Stimulated activated CD8-positive, alpha-beta memory T cell treated with anti-CD3 and anti-CD28 coated beads, Interleukin-12 subunit alpha, Interleukin-12 subunit beta, amount 100 ng/mL, for 24 hours (primary cell): ENCODE data around the gene FAM89B.
A peak's percentile ranks its signal among the peaks of the same experiment; 100 is the strongest.

Source experiments
- DNase-seq: peaks from one replicate; pipeline ENCODE4 v3.0.0-alpha.2; 2020; ENCODE audit errors: extremely low read depth

Gene FAM89B

GRCh38 chr11:65538915-65539743 lies 33.2 kb upstream of the FAM89B start:
- no peak for DNase-seq

- DNase-seq: no peak
Observed at GRCh38 chr11:65539744-65540289, 32.5 kb upstream of the FAM89B start.

- peak; percentile 73 for DNase-seq
Observed at GRCh38 chr11:65540290-65541092, 31.8 kb upstream of the FAM89B start.

- no peak for DNase-seq
Observed at GRCh38 chr11:65541093-65541982, 31.0 kb upstream of the FAM89B start.

- DNase-seq: no peak
Observed at GRCh38 chr11:65542738-65543390, 29.5 kb upstream of the FAM89B start.

- DNase-seq: no peak
Observed at GRCh38 chr11:65545853-65546216, 26.5 kb upstream of the FAM89B start.

- DNase-seq: peak; percentile 94
Observed at GRCh38 chr11:65546217-65546958, 25.9 kb upstream of the FAM89B start.

GRCh38 chr11:65547446-65548125 lies 24.8 kb upstream of the FAM89B start:
- DNase-seq: no peak

- DNase-seq: no peak
Observed at GRCh38 chr11:65548395-65548794, 23.9 kb upstream of the FAM89B start.

- DNase-seq: no peak
Observed at GRCh38 chr11:65549096-65549495, 23.2 kb upstream of the FAM89B start.

- DNase-seq: no peak
Observed at GRCh38 chr11:65551572-65552387, 20.6 kb upstream of the FAM89B start.

GRCh38 chr11:65552388-65552951 lies 19.9 kb upstream of the FAM89B start:
- no peak for DNase-seq

GRCh38 chr11:65553301-65554001 lies 18.9 kb upstream of the FAM89B start:
- no peak for DNase-seq

GRCh38 chr11:65554057-65554818 lies 18.1 kb upstream of the FAM89B start:
- DNase-seq: no peak

GRCh38 chr11:65554842-65555430 lies 17.4 kb upstream of the FAM89B start:
- no peak for DNase-seq

- no peak for DNase-seq
Observed at GRCh38 chr11:65555693-65556231, 16.6 kb upstream of the FAM89B start.
